ENCODE measurements around the gene TNP1. TPM values are rescaled to one million over a fixed set of nuclear protein-coding genes. Genes with fewer than 3 reads are reported as not detected.

The TNP1 gene
- total RNA-seq, 1 experiment from 2014 or later, result not detected

- Histone ChIP-seq H3K9me3 (replicated peaks) (no peaks in the 10 kb centered on the region), H3K4me1 (replicated peaks) (no peaks in the 10 kb centered on the region), H3K36me3 (no peaks in the 10 kb centered on the region), H3K27me3 (replicated peaks) (no peaks in the 10 kb centered on the region), H3K4me3 (no peak overlapping the region), H3K27ac (no peak overlapping the region)
- no peak for DNase-seq (ENCODE audit: low read depth in 1 of 2, low spot score in 2 of 2)
Measured at GRCh38 chr2:216884347-216884746, 24.5 kb upstream of the TNP1 start.

- Histone ChIP-seq H3K4me3 (no peak overlapping the region), H3K9me3 (replicated peaks) (no peaks in the 10 kb centered on the region), H3K27ac (no peak overlapping the region), H3K4me1 (replicated peaks) (no peaks in the 10 kb centered on the region), H3K27me3 (replicated peaks) (no peaks in the 10 kb centered on the region), H3K36me3 (no peaks in the 10 kb centered on the region)
- DNase-seq (ENCODE audit: low read depth in 1 of 2, low spot score in 2 of 2), result no peak
Measured at GRCh38 chr2:216882876-216883275, 23.0 kb upstream of the TNP1 start.

- H3K4me3 ChIP-seq, result no peak overlapping the region
- H3K9me3 ChIP-seq (replicated peaks), result no peaks in the 10 kb centered on the region
- no peak for DNase-seq (ENCODE audit: low read depth in 1 of 2, low spot score in 2 of 2)
- no peak overlapping the region for H3K27ac ChIP-seq
- H3K27me3 ChIP-seq (replicated peaks), result no peaks in the 10 kb centered on the region
- H3K36me3 ChIP-seq, result no peaks in the 10 kb centered on the region
- no peaks in the 10 kb centered on the region for H3K4me1 ChIP-seq (replicated peaks)
Measured at GRCh38 chr2:216881411-216881810, 21.5 kb upstream of the TNP1 start.

- no peaks in the 10 kb centered on the region for H3K36me3 ChIP-seq
- no peaks in the 10 kb centered on the region for H3K9me3 ChIP-seq (replicated peaks)
- H3K4me1 ChIP-seq (replicated peaks), result no peaks in the 10 kb centered on the region
- H3K27me3 ChIP-seq (replicated peaks), result no peaks in the 10 kb centered on the region
- no peak for DNase-seq (ENCODE audit: low read depth in 1 of 2, low spot score in 2 of 2)
- H3K4me3 ChIP-seq, result no peak overlapping the region
- no peak overlapping the region for H3K27ac ChIP-seq
Measured at GRCh38 chr2:216880509-216881184, 20.8 kb upstream of the TNP1 start.

GRCh38 chr2:216879727-216880508 is 20.1 kb upstream of the TNP1 start:
- Histone ChIP-seq H3K27ac (no peak overlapping the region), H3K4me3 (no peak overlapping the region), H3K9me3 (replicated peaks) (no peaks in the 10 kb centered on the region), H3K27me3 (replicated peaks) (no peaks in the 10 kb centered on the region), H3K36me3 (no peaks in the 10 kb centered on the region), H3K4me1 (replicated peaks) (no peaks in the 10 kb centered on the region)
- DNase-seq (ENCODE audit: low read depth in 1 of 2, low spot score in 2 of 2), result no peak

GRCh38 chr2:216878072-216878471 is 18.2 kb upstream of the TNP1 start:
- no peak for DNase-seq (ENCODE audit: low read depth in 1 of 2, low spot score in 2 of 2)
- Histone ChIP-seq H3K4me3 (no peak overlapping the region), H3K27ac (no peak overlapping the region), H3K9me3 (replicated peaks) (no peaks in the 10 kb centered on the region), H3K27me3 (replicated peaks) (no peaks in the 10 kb centered on the region), H3K4me1 (replicated peaks) (no peaks in the 10 kb centered on the region), H3K36me3 (no peaks in the 10 kb centered on the region)

GRCh38 chr2:216877085-216877484 is 17.2 kb upstream of the TNP1 start:
- Histone ChIP-seq H3K4me1 (replicated peaks) (no peaks in the 10 kb centered on the region), H3K9me3 (replicated peaks) (no peaks in the 10 kb centered on the region), H3K36me3 (no peaks in the 10 kb centered on the region), H3K27me3 (replicated peaks) (no peaks in the 10 kb centered on the region), H3K4me3 (no peak overlapping the region), H3K27ac (no peak overlapping the region)
- DNase-seq (ENCODE audit: low read depth in 1 of 2, low spot score in 2 of 2), result no peak

GRCh38 chr2:216875862-216876261 is 16.0 kb upstream of the TNP1 start:
- no peaks in the 10 kb centered on the region for H3K4me1 ChIP-seq (replicated peaks)
- DNase-seq (ENCODE audit: low read depth in 1 of 2, low spot score in 2 of 2), result no peak
- H3K9me3 ChIP-seq (replicated peaks), result no peaks in the 10 kb centered on the region
- no peak overlapping the region for H3K27ac ChIP-seq
- no peaks in the 10 kb centered on the region for H3K27me3 ChIP-seq (replicated peaks)
- no peak overlapping the region for H3K4me3 ChIP-seq
- no peaks in the 10 kb centered on the region for H3K36me3 ChIP-seq

- Histone ChIP-seq H3K4me3 (no peak overlapping the region), H3K36me3 (no peaks in the 10 kb centered on the region), H3K4me1 (replicated peaks) (no peaks in the 10 kb centered on the region), H3K9me3 (replicated peaks) (no peaks in the 10 kb centered on the region), H3K27me3 (replicated peaks) (no peaks in the 10 kb centered on the region), H3K27ac (no peak overlapping the region)
- no peak for DNase-seq (ENCODE audit: low read depth in 1 of 2, low spot score in 2 of 2)
Measured at GRCh38 chr2:216873573-216873972, 13.7 kb upstream of the TNP1 start.

GRCh38 chr2:216872624-216873023 is 12.8 kb upstream of the TNP1 start:
- no peak for DNase-seq (ENCODE audit: low read depth in 1 of 2, low spot score in 2 of 2)
- H3K4me3 ChIP-seq, result no peak overlapping the region
- H3K27ac ChIP-seq, result no peak overlapping the region
- peaks cover 2% of the 10 kb centered on the region; the same call in 1 of the 2 replicates for H3K27me3 ChIP-seq (replicated peaks)
- H3K9me3 ChIP-seq (replicated peaks), result no peaks in the 10 kb centered on the region
- no peaks in the 10 kb centered on the region for H3K4me1 ChIP-seq (replicated peaks)
- H3K36me3 ChIP-seq, result no peaks in the 10 kb centered on the region

- DNase-seq (ENCODE audit: low read depth in 1 of 2, low spot score in 2 of 2), result no peak
- Histone ChIP-seq H3K36me3 (no peaks in the 10 kb centered on the region), H3K27me3 (replicated peaks) (peaks cover 2% of the 10 kb centered on the region; the same call in 1 of the 2 replicates), H3K4me3 (no peak overlapping the region), H3K4me1 (replicated peaks) (no peaks in the 10 kb centered on the region), H3K9me3 (replicated peaks) (no peaks in the 10 kb centered on the region), H3K27ac (no peak overlapping the region)
Measured at GRCh38 chr2:216872040-216872439, 12.2 kb upstream of the TNP1 start.

GRCh38 chr2:216871333-216871934 is 11.6 kb upstream of the TNP1 start:
- H3K27me3 ChIP-seq (replicated peaks), result peaks cover 2% of the 10 kb centered on the region; the same call in 1 of the 2 replicates
- H3K36me3 ChIP-seq, result no peaks in the 10 kb centered on the region
- no peak for DNase-seq (ENCODE audit: low read depth in 1 of 2, low spot score in 2 of 2)
- H3K9me3 ChIP-seq (replicated peaks), result no peaks in the 10 kb centered on the region
- no peaks in the 10 kb centered on the region for H3K4me1 ChIP-seq (replicated peaks)
- H3K4me3 ChIP-seq, result no peak overlapping the region
- no peak overlapping the region for H3K27ac ChIP-seq

- no peaks in the 10 kb centered on the region for H3K9me3 ChIP-seq (replicated peaks)
- no peak for DNase-seq (ENCODE audit: low read depth in 1 of 2, low spot score in 2 of 2)
- no peaks in the 10 kb centered on the region for H3K4me1 ChIP-seq (replicated peaks)
- no peak overlapping the region for H3K27ac ChIP-seq
- no peak overlapping the region for H3K4me3 ChIP-seq
- H3K36me3 ChIP-seq, result no peaks in the 10 kb centered on the region
- peaks cover 2% of the 10 kb centered on the region; the same call in 1 of the 2 replicates for H3K27me3 ChIP-seq (replicated peaks)
Measured at GRCh38 chr2:216870508-216871332, 10.9 kb upstream of the TNP1 start.
